ENCODE results near the gene NAPEPLD.
"Not testable (repeated sequence)": the region's sequence is repeated elsewhere in the genome, so short reads cannot be mapped to it uniquely, and the experiment has no call there.

The NAPEPLD gene

GRCh38 chr7:103106703-103107070, 42.2 kb downstream of the NAPEPLD start:
- DNase-seq (ENCODE audit: low spot score) = not testable (repeated sequence)

- DNase-seq (ENCODE audit: low spot score) = no peak
These were observed 42.7 kb downstream of the NAPEPLD start for GRCh38 chr7:103106005-103106702.

- no peak for DNase-seq (ENCODE audit: low spot score)
These were observed 47.4 kb downstream of the NAPEPLD start for GRCh38 chr7:103101543-103101942.

- no peak for DNase-seq (ENCODE audit: low spot score)
These were observed 48.6 kb downstream of the NAPEPLD start for GRCh38 chr7:103100348-103100747.

- no peak for DNase-seq (ENCODE audit: low spot score)
These were observed 51.9 kb downstream of the NAPEPLD start for GRCh38 chr7:103097041-103097440.

GRCh38 chr7:103095558-103095957, 53.3 kb downstream of the NAPEPLD start:
- DNase-seq (ENCODE audit: low spot score) = not testable (repeated sequence)

GRCh38 chr7:103094102-103094501, 54.8 kb downstream of the NAPEPLD start:
- DNase-seq (ENCODE audit: low spot score) = no peak

- DNase-seq (ENCODE audit: low spot score) = no peak
These were observed 55.5 kb downstream of the NAPEPLD start for GRCh38 chr7:103093429-103093828.

GRCh38 chr7:103092321-103092720, 56.6 kb downstream of the NAPEPLD start:
- DNase-seq (ENCODE audit: low spot score) = not testable (repeated sequence)

- no peak for DNase-seq (ENCODE audit: low spot score)
These were observed 65.7 kb downstream of the NAPEPLD start for GRCh38 chr7:103083210-103083609.

- DNase-seq (ENCODE audit: low spot score) = no peak
These were observed 66.4 kb downstream of the NAPEPLD start for GRCh38 chr7:103082497-103082896.

- no peak for DNase-seq (ENCODE audit: low spot score)
These were observed 68.0 kb downstream of the NAPEPLD start for GRCh38 chr7:103080923-103081322.

GRCh38 chr7:103079836-103080235, 69.1 kb downstream of the NAPEPLD start:
- DNase-seq (ENCODE audit: low spot score) = no peak

GRCh38 chr7:103078226-103078625, 70.7 kb downstream of the NAPEPLD start:
- not testable (repeated sequence) for DNase-seq (ENCODE audit: low spot score)

- no peak for DNase-seq (ENCODE audit: low spot score)
These were observed 71.6 kb downstream of the NAPEPLD start for GRCh38 chr7:103077318-103077717.

GRCh38 chr7:103076764-103077163, 72.1 kb downstream of the NAPEPLD start:
- DNase-seq (ENCODE audit: low spot score) = no peak

GRCh38 chr7:103075337-103075918, 73.5 kb downstream of the NAPEPLD start:
- peak; percentile 33 for DNase-seq (ENCODE audit: low spot score)

- DNase-seq (ENCODE audit: low spot score) = peak; percentile 91
These were observed 74.2 kb downstream of the NAPEPLD start, which contains the start of the genes ARMC10 and FBXL13 for GRCh38 chr7:103074519-103075336. Gene ARMC10, plus strand, starts transcription at chr7:103075140. Its CDS starts 133 bp downstream, at chr7:103075273. Gene FBXL13, minus strand, starts transcription at chr7:103074796.

GRCh38 chr7:103073989-103074518, 74.8 kb downstream of the NAPEPLD start:
- no peak for DNase-seq (ENCODE audit: low spot score)

GRCh38 chr7:103071000-103071399, 77.9 kb downstream of the NAPEPLD start:
- DNase-seq (ENCODE audit: low spot score) = no peak

GRCh38 chr7:103068414-103069403, 80.2 kb downstream of the NAPEPLD start:
- DNase-seq (ENCODE audit: low spot score) = no peak

Measured in AG08395 (cell line).